H1 (cell line): ENCODE data around the gene DBX1. TPM values are rescaled to one million over a fixed set of nuclear protein-coding genes. Genes with fewer than 3 reads are reported as not detected.

Source experiments
- CTCF ChIA-PET: fragments of 300-600 bp; sonication (Branson Sonifier 250); formaldehyde crosslinking; loops from one replicate; lab custom pipeline; 2021; ENCODE audit not compliant: partially characterized antibody; lab: Charles Lee
- POLR2A ChIA-PET: fragments of 300-600 bp; sonication (Branson Sonifier 250); formaldehyde crosslinking; loops from one replicate; lab custom pipeline; 2021; ENCODE audit warnings: inconsistent platforms; ENCODE audit not compliant: partially characterized antibody; lab: Charles Lee
- DNase-seq, 2 experiments: peaks; one replicate each; pipeline versions ENCODE4 v3.0.0 to v3.0.0-alpha.2; 2010 to 2022; ENCODE audit warnings: low spot score in 2 of 2, low read depth in 1 of 2, mixed read lengths in 1 of 2
- FAIRE-seq: peaks from 2 replicates; lab custom pipeline; 2011; peaks lifted over from hg19 to GRCh38; lab: Jason Lieb, UNC
- H2AFZ ChIP-seq: 2 replicates; pipeline ENCODE4 v1.8.1; 2012; ENCODE audit warnings: low read length, inconsistent platforms
- H2AK5ac ChIP-seq: 2 replicates; pipeline ENCODE4 v1.6.1; 2013; ENCODE audit warnings: low read depth, low read length
- H2BK120ac ChIP-seq: replicated peaks from 2 replicates; pipeline ENCODE3; 2013; ENCODE audit warnings: low read depth, low read length, inconsistent platforms
- H2BK12ac ChIP-seq: 2 replicates; pipeline ENCODE4 v1.6.1; 2013; ENCODE audit warnings: low read depth, low read length
- H2BK15ac ChIP-seq: 2 replicates; pipeline ENCODE4 v1.6.1; 2013; ENCODE audit warnings: low read length
- H2BK20ac ChIP-seq: 2 replicates; pipeline ENCODE4 v1.6.1; 2013; ENCODE audit warnings: low read length
- H2BK5ac ChIP-seq: 2 replicates; pipeline ENCODE4 v1.6.1; 2013; ENCODE audit warnings: low read depth, low read length
- H3K14ac ChIP-seq: 2 replicates; pipeline ENCODE4 v1.6.1; 2013; ENCODE audit warnings: inconsistent platforms; ENCODE audit not compliant: insufficient read length
- H3K18ac ChIP-seq: 2 replicates; pipeline ENCODE4 v1.6.1; 2013; ENCODE audit warnings: low read length; ENCODE audit errors: extremely low read depth
- H3K23ac ChIP-seq: 2 replicates; pipeline ENCODE4 v1.6.1; 2013; ENCODE audit warnings: inconsistent platforms; ENCODE audit not compliant: insufficient read length
- H3K23me2 ChIP-seq: 2 replicates; pipeline ENCODE4 v1.6.1; 2013; ENCODE audit warnings: low read depth, low read length
- H3K27ac ChIP-seq: 2 replicates; pipeline ENCODE4 v1.6.1; 2011; ENCODE audit warnings: low read depth, low read length, inconsistent platforms
- H3K27me3 ChIP-seq, 4 experiments: replicated peaks in 1 of 4; 1 replicate in 1 of 4; 2 replicates in 3 of 4; pipeline versions ENCODE4 v1.6.1 to v1.8.1; 2011 to 2013; ENCODE audit warnings: low read length in 3 of 4, mild to moderate bottlenecking in 3 of 4, inconsistent platforms in 2 of 4, mixed read lengths in 2 of 4, moderate library complexity in 1 of 4; ENCODE audit not compliant: control insufficient read depth in 3 of 4, insufficient read depth in 3 of 4; ENCODE audit errors: extremely low read depth in 1 of 4
- H3K36me3 ChIP-seq, 4 experiments: 2 replicates each; pipeline versions ENCODE4 v1.6.1 to v1.8.1; 2011 to 2013; ENCODE audit warnings: mild to moderate bottlenecking in 4 of 4, low read length in 3 of 4, moderate library complexity in 2 of 4, control low read depth in 1 of 4, inconsistent platforms in 1 of 4; ENCODE audit not compliant: insufficient read depth in 4 of 4, control insufficient read depth in 2 of 4
- H3K4ac ChIP-seq: replicated peaks from 2 replicates; pipeline ENCODE3; 2013; ENCODE audit warnings: low read length, low read depth, mixed read lengths, inconsistent platforms; ENCODE audit not compliant: insufficient read length
- H3K4me1 ChIP-seq, 4 experiments: replicated peaks in 1 of 4; 1 replicate in 1 of 4; 2 replicates in 3 of 4; pipeline versions ENCODE4 v1.6.1 to v1.8.1; 2011 to 2013; ENCODE audit warnings: low read length in 3 of 4, inconsistent platforms in 2 of 4, mixed read lengths in 1 of 4; ENCODE audit not compliant: insufficient read depth in 4 of 4, control insufficient read depth in 3 of 4
- H3K4me2 ChIP-seq, 2 experiments: 2 replicates each; pipeline versions ENCODE4 v1.6.1 to v1.8.1; 2011 to 2013; ENCODE audit warnings: low read depth in 2 of 2, low read length in 2 of 2, control low read depth in 1 of 2, inconsistent platforms in 1 of 2, mild to moderate bottlenecking in 1 of 2; ENCODE audit not compliant: insufficient read depth in 1 of 2
- H3K4me3 ChIP-seq, 4 experiments: fragments of 200-600, 300-600 bp in 1 of 4; sonication (generic), shearing (Covaris generic), sonication (Bioruptor Twin) in 1 of 4; 2 replicates each; pipeline versions ENCODE4 v1.5.1 to v1.8.1; 2011 to 2016; ENCODE audit warnings: low read length in 4 of 4, low read depth in 3 of 4, control low read depth in 2 of 4, inconsistent platforms in 2 of 4, mild to moderate bottlenecking in 2 of 4, mixed read lengths in 1 of 4, moderate library complexity in 1 of 4; ENCODE audit not compliant: insufficient read depth in 2 of 4; ENCODE audit errors: extremely low read depth in 1 of 4
- H3K56ac ChIP-seq: replicated peaks from 2 replicates; pipeline ENCODE3; 2013; ENCODE audit warnings: low read depth, mild to moderate bottlenecking, mixed read lengths, low read length, inconsistent platforms; ENCODE audit not compliant: insufficient read length
- H3K79me1 ChIP-seq: 2 replicates; pipeline ENCODE4 v1.6.1; 2013; ENCODE audit warnings: low read depth, low read length, control low read depth
- H3K79me2 ChIP-seq, 2 experiments: 2 replicates each; pipeline versions ENCODE4 v1.6.1 to v1.8.1; 2012 to 2013; ENCODE audit warnings: low read length in 2 of 2, mild to moderate bottlenecking in 2 of 2, inconsistent platforms in 1 of 2; ENCODE audit not compliant: insufficient read depth in 2 of 2, control insufficient read depth in 1 of 2
- H3K9ac ChIP-seq, 4 experiments: replicated peaks in 1 of 4; 1 replicate in 1 of 4; 2 replicates in 3 of 4; pipeline versions ENCODE4 v1.6.1 to v1.8.1; 2011 to 2013; ENCODE audit warnings: low read depth in 3 of 4, low read length in 3 of 4, control low read depth in 2 of 4, mild to moderate bottlenecking in 2 of 4, moderate library complexity in 2 of 4, inconsistent platforms in 1 of 4; ENCODE audit errors: extremely low read depth in 1 of 4
- H3K9me3 ChIP-seq, 2 experiments: 2 replicates each; pipeline versions ENCODE4 v1.6.1 to v1.8.1; 2012 to 2013; ENCODE audit warnings: mild to moderate bottlenecking in 2 of 2, moderate library complexity in 2 of 2, control low read depth in 1 of 2, inconsistent platforms in 1 of 2, low read depth in 1 of 2, low read length in 1 of 2, mixed read lengths in 1 of 2; ENCODE audit not compliant: insufficient read depth in 2 of 2
- H4K20me1 ChIP-seq, 2 experiments: replicated peaks in 1 of 2; 2 replicates each; pipeline versions ENCODE3 to v1.8.1; 2011 to 2013; ENCODE audit warnings: inconsistent platforms in 2 of 2, low read length in 2 of 2, mild to moderate bottlenecking in 1 of 2; ENCODE audit not compliant: insufficient read depth in 2 of 2, control insufficient read depth in 1 of 2
- H4K5ac ChIP-seq: 2 replicates; pipeline ENCODE4 v1.6.1; 2013; ENCODE audit warnings: low read length, low read depth, mixed read lengths, inconsistent platforms; ENCODE audit not compliant: insufficient read length
- H4K8ac ChIP-seq: 2 replicates; pipeline ENCODE4 v1.8.0; 2013; ENCODE audit warnings: mild to moderate bottlenecking, moderate library complexity, low read length, inconsistent platforms; ENCODE audit not compliant: insufficient read depth; ENCODE audit errors: extremely low read depth
- H4K91ac ChIP-seq: replicated peaks from 2 replicates; pipeline ENCODE3; 2013; ENCODE audit warnings: low read length, mixed read lengths, inconsistent platforms; ENCODE audit not compliant: insufficient read length
- BACH1 ChIP-seq: IDR thresholded peaks from 2 replicates; pipeline ENCODE4 v1.6.1; 2012; ENCODE audit warnings: low read length, improper control_type of control experiment
- EGR1 ChIP-seq: IDR thresholded peaks from 2 replicates; pipeline ENCODE4 v1.6.1; 2011; ENCODE audit warnings: low read depth, low read length, borderline replicate concordance
- RFX5 ChIP-seq: IDR thresholded peaks from 2 replicates; pipeline ENCODE4 v1.6.1; 2011; ENCODE audit warnings: low read depth, low read length, improper control_type of control experiment, borderline replicate concordance
- WGBS, 2 experiments: shearing (Covaris generic) in 1 of 2; methylation state at CpG; one replicate each; pipeline versions ENCODE4 v1.1.6 to v1.1.7; 2013 to 2015; ENCODE audit warnings: low lambda C conversion rate in 2 of 2, mixed read lengths in 2 of 2, inconsistent platforms in 1 of 2, low coverage in 1 of 2, missing lambda C conversion rate in 1 of 2; ENCODE audit not compliant: insufficient replicate concordance in 2 of 2, insufficient coverage in 1 of 2, insufficient read length in 1 of 2; ENCODE audit errors: extremely low coverage in 1 of 2, missing lambda C conversion rate in 1 of 2; 5-methylcytosine and 5-hydroxymethylcytosine counted together
- polyA plus RNA-seq, 7 experiments: library from polyadenylated mRNA; depleted of rRNA in 3 of 7; stranded (reverse) in 5 of 7; unstranded in 2 of 7; fragments of >200 nt in 5 of 7; fragments of 200-250 nt in 2 of 7; gene quantifications; 1 replicate in 5 of 7; 2 replicates in 1 of 7; 4 replicates in 1 of 7; pipeline versions ENCODE4 v1.2.1 to v1.2.3, GENCODE V29; 2011 to 2013; ENCODE audit warnings: missing spikeins in 2 of 7, mixed read lengths in 2 of 7
- total RNA-seq: library from RNA; stranded (reverse); fragmentation: NEBNext Ultra II Directional; extraction: Animal tissue kit (Norgen Biotek cat#: 25700); gene quantifications from 2 replicates; pipeline ENCODE4 v1.2.1, GENCODE V29; 2021
- TF ChIP-seq, protein P1 (sequence below): IDR thresholded peaks from 2 replicates; pipeline ENCODE4 v1.6.1; 2012; ENCODE audit warnings: inconsistent platforms

The DBX1 gene
- total and polyA plus RNA-seq, 2 of the 8 experiments (the other 6 are each of a cell fraction or from before 2014, with no cell fraction given): not detected

DNA sequence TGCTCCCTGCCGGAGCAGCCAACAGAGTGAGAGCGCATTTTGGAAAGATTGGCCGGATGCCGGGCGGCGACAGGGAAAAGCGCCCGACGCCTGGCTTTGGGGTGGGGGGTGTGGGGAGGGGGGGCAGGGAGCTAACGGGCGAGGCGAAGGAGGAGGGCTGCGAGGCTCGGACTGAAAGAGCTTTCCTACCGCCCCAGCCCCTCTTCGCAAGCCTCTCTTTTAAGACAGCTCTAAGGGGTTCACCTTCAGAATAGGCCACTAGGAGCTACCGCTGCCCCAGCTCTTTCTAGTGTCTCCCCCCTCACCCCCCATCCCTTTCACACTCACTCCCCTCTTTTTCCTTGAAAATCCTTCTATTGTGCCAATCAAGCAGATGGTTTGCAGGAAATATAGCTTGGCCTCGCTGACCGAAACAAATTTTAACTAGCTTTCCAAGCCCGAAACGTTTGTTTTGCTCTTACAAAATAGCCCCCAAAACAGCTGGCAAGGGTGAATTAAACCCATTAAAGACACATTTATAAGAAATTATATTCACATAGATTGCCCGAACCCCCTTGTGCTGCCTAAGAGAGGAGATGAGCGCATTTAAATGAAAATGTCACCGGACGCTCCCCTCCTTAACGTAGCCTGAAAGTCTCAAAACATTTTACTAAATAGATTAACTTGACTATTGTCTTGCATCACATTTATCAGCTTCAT is 3.7 kb upstream of the DBX1 start:
- Histone ChIP-seq H3K23ac (no peak overlapping the region), H4K20me1 (peaks cover 3 to 17% of the 10 kb centered on the region in 2 experiments), H2BK5ac (no peak overlapping the region), H3K9me3 (no peaks in the 10 kb centered on the region), H3K14ac (no peak overlapping the region), H3K36me3 (no peaks in the 10 kb centered on the region), H3K79me1 (no peaks in the 10 kb centered on the region), H2BK15ac (no peak overlapping the region), H4K91ac (no peak overlapping the region), H4K8ac (no peak overlapping the region), H3K23me2 (peaks cover 18% of the 10 kb centered on the region), H3K4ac (no peak overlapping the region), H3K56ac (no peak overlapping the region), H2BK12ac (no peak overlapping the region), H3K27ac (no peak overlapping the region), H3K27me3 (peaks cover 49 to 95% (median 81%) of the 10 kb centered on the region in 4 experiments), H3K18ac (no peak overlapping the region), H2AFZ (no peak overlapping the region), H4K5ac (no peak overlapping the region), H2AK5ac (no peak overlapping the region), H2BK120ac (no peak overlapping the region), H3K79me2 (no peaks in the 10 kb centered on the region), H2BK20ac (no peak overlapping the region), H3K4me2 (peak overlapping the region; percentile 78 to 85), H3K4me1 (peaks cover 13 to 34% (median 17%) of the 10 kb centered on the region in 4 experiments), H3K4me3 (peak overlapping the region; percentile 20 to 63 (median 51); a peak in 7 of 8 replicates), H3K9ac (no peak overlapping the region)
- CTCF ChIA-PET: interaction anchor here (0.6 to 5.6 kb wide), 13 partner anchors 9 to 190 kb away, joined by 3 to 33 read pairs (median 4); no protein-coding TSS in a partner anchor
- POLR2A ChIA-PET: interaction anchor here (0.7 kb wide), 1 partner anchor 247 kb away, joined by 3 read pairs; no protein-coding TSS in a partner anchor
- TF ChIP-seq, protein P1, sequence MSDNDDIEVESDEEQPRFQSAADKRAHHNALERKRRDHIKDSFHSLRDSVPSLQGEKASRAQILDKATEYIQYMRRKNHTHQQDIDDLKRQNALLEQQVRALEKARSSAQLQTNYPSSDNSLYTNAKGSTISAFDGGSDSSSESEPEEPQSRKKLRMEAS: 0 out of 2 replicates have a peak, but pooled peaks have one; percentile 1
- TF ChIP-seq EGR1: no peak
- TF ChIP-seq BACH1: no peak
- TF ChIP-seq RFX5: no peak
- FAIRE-seq (no peak), DNase-seq (no peak)
- WGBS, 2 experiments: 4% methylated on average over 12 of the region's 26 CpGs; no CpG with 5 or more reads in 1 of the 2 experiments
